Measurements from ENCODE around the gene ELK3. TPM values are rescaled to one million over a fixed set of nuclear protein-coding genes. Genes with fewer than 3 reads are reported as not detected.

Gene ELK3
- polyA plus RNA-seq, 1 of the 3 experiments (the other 2 are of a cell fraction) = 33.8 TPM

GRCh38 chr12:96221391-96221790, 27.2 kb downstream of the ELK3 start (continued):
- TF ChIP-seq EZH2phosphoT487 (IDR thresholded peaks at IDR 0.05; ENCODE audit: borderline replicate concordance, low read depth) = no peak

GRCh38 chr12:96223411-96224218, 29.4 kb downstream of the ELK3 start:
- Histone ChIP-seq H3K9ac (no peak overlapping the region), H3K27me3 (ENCODE audit: insufficient read depth) (no peaks in the 10 kb centered on the region), H3K36me3 (replicated peaks in 1 of 2; ENCODE audit: control insufficient read depth in 1 of 2, insufficient read depth in 2 of 2, low read length in 1 of 2) (peaks cover 21 to 40% of the 10 kb centered on the region in 2 experiments), H3K9me3 (no peaks in the 10 kb centered on the region), H3K4me1 (ENCODE audit: control insufficient read depth in 1 of 2, insufficient read depth in 2 of 2, low read depth in 1 of 2, low read length in 1 of 2) (peaks cover 19 to 25% of the 10 kb centered on the region in 2 experiments), H3K79me2 (ENCODE audit: insufficient read depth) (peaks cover 86% of the 10 kb centered on the region), H3K4me3 (ENCODE audit: low read depth in 2 of 2, low read length in 1 of 2) (no peak overlapping the region), H2AFZ (ENCODE audit: low read depth) (no peak overlapping the region), H4K20me1 (ENCODE audit: insufficient read depth) (peaks cover 19% of the 10 kb centered on the region), H3K9me2 (no peaks in the 10 kb centered on the region), H3K27ac (ENCODE audit: low read depth in 2 of 2, low read length in 1 of 2) (no peak overlapping the region), H3K4me2 (no peak overlapping the region), H3F3A (replicated peaks; ENCODE audit: insufficient read depth) (peaks cover 13% of the 10 kb centered on the region)
- 94% methylated on average over 15 of the region's 16 CpGs for WGBS (ENCODE audit: low lambda C conversion rate)
- CTCF ChIA-PET = interaction anchor here (0.6 to 3.5 kb wide), 3 partner anchors 9 to 293 kb away, joined by 3 to 22 read pairs (median 4); no protein-coding TSS in a partner anchor
- TF ChIP-seq IRF3 (IDR thresholded peaks at IDR 0.05; ENCODE audit: low read depth, low read length) = no peak
- TF ChIP-seq USF2 (IDR thresholded peaks at IDR 0.05; ENCODE audit: borderline replicate concordance, low read depth, low read length) = no peak
- TF ChIP-seq SIN3A (IDR thresholded peaks at IDR 0.05; ENCODE audit: borderline replicate concordance, low read depth, low read length) = no peak
- no peak for TF ChIP-seq FOXJ3 (CRISPR knock-in tag; IDR thresholded peaks at IDR 0.05)
- no peak for TF ChIP-seq RAD21 (IDR thresholded peaks at IDR 0.05; ENCODE audit: low read length)
- no peak for TF ChIP-seq GABPA (IDR thresholded peaks at IDR 0.05; ENCODE audit: low read depth)
- no peak for TF ChIP-seq RFX5 (IDR thresholded peaks at IDR 0.05; ENCODE audit: low read length)
- no peak for TF ChIP-seq USF1 (IDR thresholded peaks at IDR 0.05; ENCODE audit: borderline replicate concordance, low read depth)
- no peak for TF ChIP-seq RXRA (IDR thresholded peaks at IDR 0.05; ENCODE audit: borderline replicate concordance, low read depth)
- no peak for TF ChIP-seq ELF1 (IDR thresholded peaks at IDR 0.05)
- no peak for TF ChIP-seq SMC3 (IDR thresholded peaks at IDR 0.05; ENCODE audit: low read depth, low read length)
- TF ChIP-seq FOSL2 (IDR thresholded peaks at IDR 0.05; ENCODE audit: borderline replicate concordance, low read depth) = no peak
- TF ChIP-seq PBX3 (IDR thresholded peaks at IDR 0.05) = no peak
- no peak for TF ChIP-seq MXI1 (IDR thresholded peaks at IDR 0.05; ENCODE audit: low read depth, low read length)
- no peak for TF ChIP-seq TAF1 (IDR thresholded peaks at IDR 0.05; ENCODE audit: borderline replicate concordance, low read depth, low read length)
- TF ChIP-seq CTCF (IDR thresholded peaks at IDR 0.05) = no peak
- POLR2A ChIA-PET = no interaction called here
- no peak for DNase-seq

All from SK-N-SH (cell line).